OCI-LY3 (cell line): Measurements from ENCODE around the gene PICK1.

Experiments used
- H2AFZ ChIP-seq: fragments of 200-600, 300-600 bp; shearing (Covaris generic); 2 replicates; pipeline ENCODE4 v1.6.0; 2014; ENCODE audit warnings: antibody characterized with exemption, low read depth, low read length
- H3K27ac ChIP-seq: fragments of 200-600, 300-600 bp; sonication (generic); 2 replicates; pipeline ENCODE4 v1.5.1; 2014; ENCODE audit warnings: mild to moderate bottlenecking, low read length, moderate library complexity, mixed read lengths
- H3K27me3 ChIP-seq: fragments of 200-600, 300-600 bp; sonication (generic); 2 replicates; pipeline ENCODE4 v1.6.1; 2014; ENCODE audit warnings: low read depth, low read length, mixed read lengths
- H3K36me3 ChIP-seq: fragments of 200-600, 300-600 bp; sonication (generic); replicated peaks from 2 replicates; pipeline ENCODE3; 2014; ENCODE audit warnings: low read depth, low read length, mixed read lengths
- H3K4me1 ChIP-seq: fragments of 300-600, 200-600 bp; sonication (generic); 2 replicates; pipeline ENCODE4 v1.6.1; 2014; ENCODE audit warnings: low read length, mixed read lengths
- H3K4me2 ChIP-seq: fragments of 200-600, 300-600 bp; sonication (generic); 2 replicates; pipeline ENCODE4 v1.6.1; 2014; ENCODE audit warnings: low read length, mixed read lengths
- H3K4me3 ChIP-seq: fragments of 300-600, 200-600 bp; sonication (generic); 2 replicates; pipeline ENCODE4 v1.5.1; 2014; ENCODE audit warnings: antibody characterized with exemption, mild to moderate bottlenecking, low read length, moderate library complexity
- H3K79me2 ChIP-seq: fragments of 300-600, 200-600 bp; shearing (Covaris generic); 2 replicates; pipeline ENCODE4 v1.6.1; 2014; ENCODE audit warnings: mild to moderate bottlenecking, low read length, mixed read lengths
- H3K9ac ChIP-seq: fragments of 300-600, 200-600 bp; shearing (Covaris generic); 2 replicates; pipeline ENCODE4 v1.6.0; 2014; ENCODE audit warnings: mild to moderate bottlenecking, low read length, moderate library complexity
- H3K9me3 ChIP-seq: fragments of 200-600, 300-600 bp; shearing (Covaris generic); 2 replicates; pipeline ENCODE4 v1.6.1; 2014; ENCODE audit warnings: low read length, mixed read lengths; ENCODE audit not compliant: insufficient read depth
- H4K20me1 ChIP-seq: fragments of 200-600, 300-600 bp; sonication (generic); 2 replicates; pipeline ENCODE4 v1.6.1; 2016; ENCODE audit warnings: low read length, mixed read lengths; ENCODE audit not compliant: insufficient read depth
- EZH2phosphoT487 ChIP-seq: fragments of 200-600 bp; shearing (Covaris generic); IDR thresholded peaks from 2 replicates; pipeline ENCODE4 v1.6.1; 2018; ENCODE audit warnings: antibody characterized with exemption, mixed run types, low read depth
- TF ChIP-seq, protein P1 (sequence below): fragments of 200-600, 300-600 bp; sonication (generic); IDR thresholded peaks from 2 replicates; pipeline ENCODE4 v1.5.1; 2014; ENCODE audit warnings: antibody characterized with exemption, low read length, low read depth

The PICK1 gene

GRCh38 chr22:38110008-38110862 lies 53.0 kb downstream of the PICK1 start, which contains the start of gene BAIAP2L2:
Gene BAIAP2L2 (minus strand): TSS chr22:38110684. CDS start chr22:38110525, 159 bp downstream.
- no peak for TF ChIP-seq EZH2phosphoT487
- TF ChIP-seq, protein P1, sequence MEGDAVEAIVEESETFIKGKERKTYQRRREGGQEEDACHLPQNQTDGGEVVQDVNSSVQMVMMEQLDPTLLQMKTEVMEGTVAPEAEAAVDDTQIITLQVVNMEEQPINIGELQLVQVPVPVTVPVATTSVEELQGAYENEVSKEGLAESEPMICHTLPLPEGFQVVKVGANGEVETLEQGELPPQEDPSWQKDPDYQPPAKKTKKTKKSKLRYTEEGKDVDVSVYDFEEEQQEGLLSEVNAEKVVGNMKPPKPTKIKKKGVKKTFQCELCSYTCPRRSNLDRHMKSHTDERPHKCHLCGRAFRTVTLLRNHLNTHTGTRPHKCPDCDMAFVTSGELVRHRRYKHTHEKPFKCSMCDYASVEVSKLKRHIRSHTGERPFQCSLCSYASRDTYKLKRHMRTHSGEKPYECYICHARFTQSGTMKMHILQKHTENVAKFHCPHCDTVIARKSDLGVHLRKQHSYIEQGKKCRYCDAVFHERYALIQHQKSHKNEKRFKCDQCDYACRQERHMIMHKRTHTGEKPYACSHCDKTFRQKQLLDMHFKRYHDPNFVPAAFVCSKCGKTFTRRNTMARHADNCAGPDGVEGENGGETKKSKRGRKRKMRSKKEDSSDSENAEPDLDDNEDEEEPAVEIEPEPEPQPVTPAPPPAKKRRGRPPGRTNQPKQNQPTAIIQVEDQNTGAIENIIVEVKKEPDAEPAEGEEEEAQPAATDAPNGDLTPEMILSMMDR = no peak
- H3K4me3 ChIP-seq = no peak within 1 kb of the TSS
- no peaks in the 10 kb centered on the region for H3K79me2 ChIP-seq
- H3K4me1 ChIP-seq = no peaks in the 10 kb centered on the region
- no peaks in the 10 kb centered on the region for H3K27me3 ChIP-seq
- H2AFZ ChIP-seq = no peak within 1 kb of the TSS
- no peaks in the 10 kb centered on the region for H4K20me1 ChIP-seq
- no peaks in the 10 kb centered on the region for H3K36me3 ChIP-seq
- no peak within 1 kb of the TSS for H3K9ac ChIP-seq
- no peak within 1 kb of the TSS for H3K4me2 ChIP-seq
- H3K27ac ChIP-seq = no peak within 1 kb of the TSS
- H3K9me3 ChIP-seq = no peaks in the 10 kb centered on the region

DNA sequence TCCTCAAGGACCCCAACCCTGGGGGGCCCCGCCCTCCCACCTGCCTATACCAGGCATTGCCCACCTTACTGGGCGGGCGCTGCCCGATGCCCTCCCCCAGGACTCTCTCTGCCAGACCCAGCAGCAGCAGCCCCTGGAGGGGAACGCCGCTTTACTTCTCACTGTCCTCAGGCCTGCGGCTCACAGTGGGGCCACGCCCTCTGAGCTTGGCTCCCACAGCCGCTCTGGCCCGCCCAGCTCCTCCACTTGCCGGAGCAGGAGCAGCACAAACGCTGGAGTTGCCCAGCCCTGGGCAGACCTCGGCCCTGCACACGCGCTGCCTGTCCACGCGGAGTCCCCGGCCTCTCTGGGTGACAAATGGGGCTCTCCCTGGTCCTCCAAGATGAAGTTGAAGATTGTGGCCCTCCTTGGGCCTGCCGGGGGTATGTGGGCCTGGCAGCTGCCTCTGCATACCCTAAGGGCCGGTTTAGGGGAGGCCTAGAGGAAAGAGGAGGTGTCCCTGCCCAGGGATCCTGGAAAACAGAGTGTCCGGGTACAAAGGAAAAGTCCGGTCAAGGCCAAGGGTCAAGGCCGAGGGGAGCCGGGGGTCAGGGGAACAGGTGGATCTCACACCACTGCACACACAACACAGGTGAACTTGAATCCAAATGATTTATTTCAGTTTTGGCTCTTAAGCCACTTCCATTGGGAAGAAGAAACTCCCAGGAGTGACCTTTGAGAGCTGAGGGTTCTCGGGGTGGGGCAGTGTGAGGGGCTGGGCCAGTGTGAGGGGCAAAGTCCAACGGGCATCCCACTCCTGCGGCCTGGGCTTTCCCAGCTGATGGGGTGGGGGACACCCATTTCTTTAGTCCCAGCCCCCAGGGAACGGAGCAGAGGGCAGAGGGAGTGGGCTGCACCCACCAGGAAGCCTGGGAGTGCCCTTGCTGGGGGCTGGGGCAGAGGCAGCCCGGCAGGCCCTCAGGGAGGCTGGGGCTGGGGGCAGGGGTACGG lies 54.0 kb downstream of the PICK1 start:
- Histone ChIP-seq H3K9ac (no peak overlapping the region), H3K27me3 (no peaks in the 10 kb centered on the region), H3K4me2 (no peak overlapping the region), H3K36me3 (no peaks in the 10 kb centered on the region), H3K9me3 (no peaks in the 10 kb centered on the region), H4K20me1 (no peaks in the 10 kb centered on the region), H2AFZ (no peak overlapping the region), H3K4me3 (no peak overlapping the region), H3K4me1 (no peaks in the 10 kb centered on the region), H3K79me2 (no peaks in the 10 kb centered on the region), H3K27ac (no peak overlapping the region)
- TF ChIP-seq EZH2phosphoT487 = no peak
- TF ChIP-seq, protein P1 = no peak

DNA sequence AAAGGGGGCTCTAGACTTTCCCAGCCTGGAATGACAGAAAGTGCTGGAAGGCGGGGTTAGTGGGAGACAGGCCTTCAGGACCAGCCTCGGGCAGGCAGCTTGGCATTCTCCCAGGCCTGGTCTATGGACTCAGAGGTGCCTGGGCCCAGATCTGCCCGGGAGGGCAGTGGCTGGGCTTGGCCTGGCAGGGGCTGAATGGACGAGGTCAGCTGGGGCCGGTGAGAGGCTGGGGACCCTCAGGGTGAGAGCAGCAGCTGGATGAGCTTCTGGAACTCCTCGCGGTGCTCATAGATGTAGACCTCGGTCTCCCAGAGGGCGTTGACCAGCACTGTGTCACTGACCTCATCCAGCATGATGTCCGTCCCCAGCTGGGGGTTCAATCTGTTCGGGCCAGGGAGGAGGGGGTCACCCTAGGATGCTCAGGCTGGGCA lies 54.7 kb downstream of the PICK1 start:
- Histone ChIP-seq H3K36me3 (no peaks in the 10 kb centered on the region), H4K20me1 (no peaks in the 10 kb centered on the region), H3K27ac (no peak overlapping the region), H2AFZ (no peak overlapping the region), H3K4me3 (no peak overlapping the region), H3K9ac (no peak overlapping the region), H3K27me3 (no peaks in the 10 kb centered on the region), H3K9me3 (no peaks in the 10 kb centered on the region), H3K79me2 (no peaks in the 10 kb centered on the region), H3K4me1 (no peaks in the 10 kb centered on the region), H3K4me2 (no peak overlapping the region)
- TF ChIP-seq, protein P1 = no peak
- TF ChIP-seq EZH2phosphoT487 = no peak

DNA sequence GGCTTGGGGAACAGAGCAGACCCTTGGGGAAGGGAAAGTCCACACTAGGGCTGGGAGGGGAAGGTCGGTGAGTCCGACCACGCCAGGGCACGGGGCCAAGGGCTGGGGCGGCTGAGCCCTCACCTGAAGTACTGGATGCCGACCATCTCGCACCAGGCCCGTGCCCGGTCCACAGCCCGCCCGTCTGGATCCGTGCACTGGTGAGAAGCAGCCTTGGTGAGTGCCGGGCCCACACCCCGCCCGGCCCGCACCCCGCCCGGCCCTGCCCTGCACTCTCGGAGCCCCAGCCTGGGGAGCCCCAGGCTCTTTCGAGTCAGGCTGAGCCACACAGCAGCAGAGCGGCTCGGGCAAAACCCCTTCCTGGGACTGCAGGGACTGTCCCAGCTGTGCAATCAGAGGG lies 55.2 kb downstream of the PICK1 start:
- Histone ChIP-seq H3K79me2 (no peaks in the 10 kb centered on the region), H3K27ac (no peak overlapping the region), H3K4me1 (no peaks in the 10 kb centered on the region), H3K9ac (no peak overlapping the region), H4K20me1 (no peaks in the 10 kb centered on the region), H3K4me3 (no peak overlapping the region), H3K9me3 (no peaks in the 10 kb centered on the region), H3K36me3 (no peaks in the 10 kb centered on the region), H3K27me3 (no peaks in the 10 kb centered on the region), H2AFZ (no peak overlapping the region), H3K4me2 (no peak overlapping the region)
- no peak for TF ChIP-seq EZH2phosphoT487
